SHP77 treated with DMSO at 0.1 percent for 48 hours (cell line): ENCODE measurements around the gene ELOVL6.

Experiments used
- DNase-seq: peaks from one replicate; lab custom pipeline; 2025; lab: John Stamatoyannopoulos, UW

ELOVL6 gene

GRCh38 chr4:110025056-110025455 lies 173.4 kb downstream of the ELOVL6 start:
- no peak for DNase-seq

- DNase-seq, result no peak
Observed at GRCh38 chr4:110022457-110022856, 176.0 kb downstream of the ELOVL6 start.

DNA sequence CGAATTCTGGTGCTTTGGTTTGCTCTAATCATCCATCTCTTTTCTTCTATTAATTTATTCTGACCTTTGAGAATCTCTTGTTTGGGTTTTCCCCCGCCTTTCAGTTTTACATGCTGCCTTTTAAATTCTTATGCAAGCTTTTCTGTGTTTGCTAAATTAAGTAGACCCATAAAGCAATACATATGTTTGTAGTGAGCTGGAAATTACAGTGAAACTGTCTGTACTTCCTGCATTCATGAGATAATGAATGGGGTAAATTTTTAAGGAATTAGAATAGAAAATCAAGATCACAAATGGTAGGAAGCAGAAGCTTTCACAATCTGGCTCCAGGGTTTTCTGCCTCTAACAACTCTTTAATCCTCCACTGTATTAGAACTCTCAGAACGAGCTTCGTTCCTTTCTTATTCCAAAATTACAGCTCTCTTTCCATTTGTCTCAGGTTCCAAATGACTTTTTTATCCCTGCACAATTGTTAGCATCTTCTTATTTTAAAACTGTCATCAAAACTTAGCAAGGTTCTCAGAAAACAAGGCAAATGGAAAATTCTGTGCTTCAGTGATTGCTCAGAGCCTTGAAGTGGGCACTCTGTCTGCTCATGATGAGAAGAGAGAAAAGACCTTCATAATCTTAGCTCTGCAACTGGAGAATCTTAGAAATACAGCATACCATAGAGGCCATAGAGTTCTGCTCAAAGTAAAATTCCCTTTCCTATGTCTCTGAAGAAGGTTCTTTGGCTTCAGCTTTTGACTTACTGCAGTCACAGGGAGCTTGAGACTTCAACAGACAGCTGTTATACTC lies 177.6 kb downstream of the ELOVL6 start:
- no peak for DNase-seq

DNA sequence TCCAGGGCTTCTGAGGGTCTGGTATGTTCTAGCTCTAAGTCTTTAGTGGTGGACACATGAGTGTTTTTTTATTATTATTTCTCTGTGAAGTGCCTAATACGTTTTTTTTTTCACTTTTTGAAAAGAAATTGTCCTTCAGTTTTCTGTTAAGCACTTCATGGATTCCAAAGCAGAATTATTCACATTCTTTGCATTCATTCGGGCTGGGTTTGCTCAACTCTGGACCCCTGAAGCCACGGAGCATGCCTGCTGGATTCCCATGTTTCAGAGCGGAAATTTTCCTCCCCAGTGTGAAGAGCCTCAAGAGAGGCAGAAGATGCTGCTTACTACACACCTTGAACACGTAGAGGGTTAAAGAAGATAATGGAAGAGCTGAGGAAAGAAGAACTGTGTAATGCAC lies 178.3 kb downstream of the ELOVL6 start:
- no peak for DNase-seq

- DNase-seq, result no peak
Observed at GRCh38 chr4:110019153-110019552, 179.3 kb downstream of the ELOVL6 start.

- DNase-seq, result no peak
Observed at GRCh38 chr4:110014233-110014632, 184.2 kb downstream of the ELOVL6 start.

DNA sequence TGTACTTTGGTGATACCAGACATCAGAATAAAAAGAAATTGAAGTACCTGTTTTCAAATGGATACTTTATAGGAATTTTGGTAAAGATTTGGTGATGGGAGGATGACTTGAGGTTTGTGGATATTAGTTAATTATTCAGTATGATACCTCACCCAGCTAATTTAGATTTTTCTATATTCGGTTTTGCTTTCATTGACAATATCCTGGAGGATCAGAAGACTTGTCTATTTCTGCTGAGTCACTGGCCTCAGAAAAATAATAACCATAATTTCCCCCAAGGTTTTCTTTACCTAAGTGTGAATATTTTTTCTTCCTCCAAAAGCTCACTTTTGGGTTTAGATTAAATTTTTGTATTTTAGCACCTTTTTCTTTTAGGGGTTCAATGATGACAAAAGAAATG lies 185.5 kb downstream of the ELOVL6 start:
- no peak for DNase-seq

DNA sequence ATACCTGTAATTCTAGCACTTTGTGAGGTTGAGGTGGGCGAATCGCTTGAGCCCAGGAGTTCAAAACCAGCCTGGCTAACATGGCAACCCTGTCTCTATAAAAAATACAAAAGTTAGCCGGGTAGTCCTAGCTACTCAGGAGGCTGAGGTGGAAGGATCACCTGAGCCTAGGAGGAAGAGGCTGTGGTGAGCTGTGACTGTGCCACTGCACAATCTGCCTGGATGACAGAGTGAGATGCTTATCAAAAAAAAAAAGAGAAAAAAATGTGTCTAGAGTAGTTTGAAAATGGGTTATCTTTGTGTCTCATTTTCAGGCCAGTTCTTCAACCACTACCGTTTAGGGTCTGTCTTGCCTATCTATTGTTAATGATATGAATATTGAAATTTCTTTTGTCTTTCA lies 187.6 kb downstream of the ELOVL6 start:
- no peak for DNase-seq

- no peak for DNase-seq
Observed at GRCh38 chr4:110009550-110009949, 188.9 kb downstream of the ELOVL6 start.

- DNase-seq, result no peak
Observed at GRCh38 chr4:110008540-110008939, 189.9 kb downstream of the ELOVL6 start.

DNA sequence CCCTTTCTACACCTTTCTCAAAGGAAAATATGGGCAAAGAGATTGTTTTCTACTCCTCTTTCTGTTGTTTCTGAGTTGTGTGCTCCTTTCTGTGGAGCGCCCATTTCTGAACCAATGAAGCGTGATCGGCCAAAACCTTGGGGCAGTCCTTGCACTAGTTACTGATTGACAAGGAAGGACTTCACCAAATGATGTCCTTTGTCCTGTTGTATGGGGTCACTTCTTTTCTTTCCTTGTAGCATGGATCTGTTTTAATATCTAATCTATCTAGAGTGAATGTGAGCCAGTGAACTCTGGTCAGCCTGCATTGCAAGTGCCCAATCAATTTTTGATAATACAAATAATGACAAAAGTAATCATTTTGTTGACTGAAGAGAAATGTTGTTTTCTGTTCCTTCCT lies 191.2 kb downstream of the ELOVL6 start:
- no peak for DNase-seq

- DNase-seq, result peak; percentile 1
Observed at GRCh38 chr4:110005461-110006056, 192.9 kb downstream of the ELOVL6 start.

DNA sequence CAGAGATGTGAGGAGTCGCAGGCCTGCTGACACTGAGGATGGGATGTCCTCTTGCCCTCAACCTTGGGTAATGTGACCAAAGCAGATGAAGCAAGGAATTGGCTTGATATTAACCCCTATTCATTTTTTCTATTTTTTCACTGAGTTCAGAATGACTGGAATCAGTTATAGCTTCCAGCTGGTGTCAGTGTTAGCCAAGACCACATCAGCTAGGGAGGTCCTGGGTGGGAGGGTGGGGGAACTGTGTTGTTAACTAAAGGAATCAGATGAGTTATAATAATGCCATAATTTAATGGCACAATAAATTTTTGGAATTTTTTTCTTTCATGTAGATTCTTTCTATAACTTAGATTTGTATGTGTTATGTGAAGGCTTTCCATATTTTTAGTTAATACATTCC lies 193.9 kb downstream of the ELOVL6 start:
- no peak for DNase-seq

DNA sequence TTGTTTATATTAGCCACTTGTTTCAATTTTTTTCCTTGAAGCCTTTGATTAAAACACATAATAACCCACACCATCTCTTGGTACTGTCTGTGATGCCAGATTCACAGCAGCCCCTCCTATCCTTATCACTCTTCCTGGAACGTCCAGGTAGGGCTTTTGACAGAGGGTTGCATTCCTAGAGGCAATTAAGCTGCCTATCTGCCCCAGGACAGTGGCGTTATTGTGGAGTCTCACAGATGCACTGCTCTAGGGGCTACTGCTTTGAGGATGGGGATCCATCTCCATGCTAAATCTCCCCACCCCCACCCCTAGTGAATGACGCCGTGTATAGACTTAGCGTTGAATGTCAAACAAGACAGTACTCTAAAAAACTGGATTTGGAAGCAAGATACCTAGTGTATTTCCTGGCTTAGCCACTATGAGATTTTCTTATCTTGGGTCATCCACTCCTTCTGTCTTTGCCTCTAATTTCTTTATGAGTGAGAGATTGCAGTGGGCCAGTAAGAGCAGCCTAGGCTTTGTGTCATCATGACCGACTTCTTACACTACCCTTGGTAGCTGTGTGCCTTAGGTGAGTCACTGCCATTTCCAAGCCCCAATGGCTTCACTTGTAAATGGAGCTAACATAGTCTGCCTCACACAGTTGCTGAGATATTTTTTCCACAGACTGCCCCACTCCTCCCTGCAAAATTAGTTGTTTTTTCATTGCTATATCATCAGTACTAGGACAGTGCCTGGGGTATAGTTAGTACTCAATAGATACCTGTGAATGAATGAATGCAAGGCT lies 194.8 kb downstream of the ELOVL6 start:
- DNase-seq, result no peak

DNA sequence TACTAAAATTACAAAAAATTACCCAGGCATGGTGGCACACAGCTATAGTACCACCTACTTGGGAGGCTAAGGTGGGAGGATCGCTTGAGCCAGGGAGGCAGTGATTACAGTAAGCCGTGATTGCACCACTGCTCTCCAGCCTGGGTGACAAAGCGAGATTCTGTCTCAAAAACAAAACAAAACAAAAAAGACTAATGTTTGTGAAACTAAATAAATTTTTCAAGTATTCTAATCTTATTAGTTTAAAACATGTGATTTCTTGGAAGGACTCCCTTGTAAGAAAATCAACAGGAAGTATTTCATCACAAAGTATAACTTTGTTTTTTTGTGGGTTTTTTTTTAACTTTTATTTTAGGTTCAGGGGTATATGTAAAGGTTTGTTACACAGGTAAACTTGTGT lies 196.1 kb downstream of the ELOVL6 start:
- DNase-seq, result no peak

DNA sequence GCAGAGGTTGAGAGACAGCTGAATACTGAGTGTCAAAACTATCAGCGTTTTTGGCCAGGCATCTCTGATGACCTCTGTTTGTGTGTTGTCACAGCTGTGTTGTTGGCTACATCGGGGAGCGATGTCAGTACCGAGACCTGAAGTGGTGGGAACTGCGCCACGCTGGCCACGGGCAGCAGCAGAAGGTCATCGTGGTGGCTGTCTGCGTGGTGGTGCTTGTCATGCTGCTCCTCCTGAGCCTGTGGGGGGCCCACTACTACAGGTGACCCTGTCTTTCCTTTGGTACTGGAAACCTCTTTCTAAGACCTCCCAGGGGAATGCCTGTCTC lies 198.9 kb downstream of the ELOVL6 start:
- DNase-seq, result no peak

DNA sequence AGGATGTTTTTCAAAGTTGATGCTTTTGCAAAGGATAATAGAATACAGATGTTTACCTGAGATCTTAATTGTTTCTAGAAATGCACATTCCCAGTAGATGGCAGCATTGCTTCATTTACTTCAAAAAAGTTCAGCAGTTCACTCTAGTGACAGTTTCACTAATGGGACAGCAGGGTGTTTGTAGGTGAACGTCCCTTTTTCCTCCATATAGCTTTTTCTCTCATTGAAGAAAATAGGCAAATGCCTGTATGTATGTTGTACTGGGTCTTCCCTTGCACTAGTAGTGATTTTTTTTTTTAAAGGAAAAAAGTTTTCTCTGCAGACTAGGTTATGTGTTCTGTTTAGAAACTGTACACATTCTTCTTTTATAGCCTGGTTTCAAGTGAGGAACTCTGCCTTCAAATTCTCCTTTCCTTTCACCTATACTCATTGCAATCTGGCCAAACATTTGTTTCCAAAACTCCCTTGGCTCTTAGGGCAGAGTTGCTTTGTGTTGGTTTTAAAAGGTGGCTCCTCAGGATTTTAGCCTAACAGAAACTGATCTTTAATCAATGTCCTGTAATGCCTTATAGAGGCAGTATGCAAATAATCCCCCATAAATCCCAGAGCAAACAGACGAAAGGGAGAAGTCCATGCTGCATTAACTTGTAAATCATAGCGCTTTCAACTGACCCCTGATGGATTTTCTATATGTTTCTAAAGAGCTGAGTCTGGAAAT lies 199.4 kb downstream of the ELOVL6 start:
- no peak for DNase-seq

DNA sequence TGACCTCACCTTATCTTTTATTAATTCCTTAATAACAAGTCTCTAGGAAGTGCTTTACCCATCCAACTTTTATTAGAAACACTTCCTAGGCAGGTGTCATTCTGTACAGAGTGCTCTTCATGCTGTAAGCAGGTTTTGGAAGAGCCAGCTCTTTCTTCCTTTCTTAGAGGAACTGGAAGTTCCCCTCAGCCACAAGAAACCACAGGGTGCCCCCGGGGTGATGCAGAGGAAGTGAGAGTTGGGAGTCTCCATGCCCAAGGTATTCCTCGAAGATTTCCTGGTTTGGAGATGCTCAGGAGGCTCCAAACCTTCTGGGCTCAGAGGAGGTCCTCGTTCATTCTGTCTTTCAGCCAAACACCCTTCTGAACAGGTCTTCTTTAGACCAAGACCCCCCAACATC lies 201.9 kb downstream of the ELOVL6 start:
- no peak for DNase-seq
